Ovary (tissue), 3 donors: Measurements from ENCODE around the gene GLCE.

Experiments used
- POLR2A ChIP-seq: fragments of 450-650 bp; IDR thresholded peaks from one replicate; pipeline ENCODE4 v1.6.1; 2017; ENCODE audit warnings: antibody characterized with exemption, mild to moderate bottlenecking, moderate library complexity
- TF ChIP-seq, protein P1 (sequence below), 3 donors: fragments of 450-650 bp in 2 of 3; fragments of 200-600 bp in 1 of 3; IDR thresholded peaks; one replicate each; pipeline versions ENCODE4 v1.5.1 to v1.8.0; 2016 to 2022; ENCODE audit warnings: antibody characterized with exemption in 3 of 3, mild to moderate bottlenecking in 1 of 3
- donor health status: DM: no; HTN: no; CAD: no.

DNA sequence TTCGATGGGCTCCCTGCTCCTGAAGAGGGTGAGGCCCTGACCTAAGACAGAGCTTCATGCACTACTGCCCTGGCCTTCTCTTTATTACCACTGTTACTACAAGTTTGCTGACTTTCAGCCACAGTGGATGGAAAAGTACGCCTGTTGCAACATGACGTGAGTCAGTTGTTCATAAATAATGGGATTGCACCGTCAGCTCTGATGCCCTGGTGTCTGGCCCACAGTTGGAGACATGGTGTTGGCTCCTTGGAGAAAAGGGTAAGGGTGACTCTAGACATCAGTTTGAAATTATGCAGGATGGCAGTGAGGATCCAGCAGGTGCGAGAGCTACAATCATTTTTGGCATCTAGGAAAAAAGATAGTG, 143.7 kb downstream of the GLCE start:
- TF ChIP-seq, protein P1, sequence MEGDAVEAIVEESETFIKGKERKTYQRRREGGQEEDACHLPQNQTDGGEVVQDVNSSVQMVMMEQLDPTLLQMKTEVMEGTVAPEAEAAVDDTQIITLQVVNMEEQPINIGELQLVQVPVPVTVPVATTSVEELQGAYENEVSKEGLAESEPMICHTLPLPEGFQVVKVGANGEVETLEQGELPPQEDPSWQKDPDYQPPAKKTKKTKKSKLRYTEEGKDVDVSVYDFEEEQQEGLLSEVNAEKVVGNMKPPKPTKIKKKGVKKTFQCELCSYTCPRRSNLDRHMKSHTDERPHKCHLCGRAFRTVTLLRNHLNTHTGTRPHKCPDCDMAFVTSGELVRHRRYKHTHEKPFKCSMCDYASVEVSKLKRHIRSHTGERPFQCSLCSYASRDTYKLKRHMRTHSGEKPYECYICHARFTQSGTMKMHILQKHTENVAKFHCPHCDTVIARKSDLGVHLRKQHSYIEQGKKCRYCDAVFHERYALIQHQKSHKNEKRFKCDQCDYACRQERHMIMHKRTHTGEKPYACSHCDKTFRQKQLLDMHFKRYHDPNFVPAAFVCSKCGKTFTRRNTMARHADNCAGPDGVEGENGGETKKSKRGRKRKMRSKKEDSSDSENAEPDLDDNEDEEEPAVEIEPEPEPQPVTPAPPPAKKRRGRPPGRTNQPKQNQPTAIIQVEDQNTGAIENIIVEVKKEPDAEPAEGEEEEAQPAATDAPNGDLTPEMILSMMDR (IDR thresholded peaks at IDR 0.05): no peak
- TF ChIP-seq POLR2A: no peak
